ENCODE measurements around the gene ADAMTS12. TPM values are rescaled to one million over a fixed set of nuclear protein-coding genes. Genes with fewer than 3 reads are reported as not detected.
A peak's percentile ranks its signal among the peaks of the same experiment; 100 is the strongest.

ADAMTS12 gene
- total and polyA plus RNA-seq, 2 experiments from 2014 or later, result 9.1 to 17.1 TPM

DNA sequence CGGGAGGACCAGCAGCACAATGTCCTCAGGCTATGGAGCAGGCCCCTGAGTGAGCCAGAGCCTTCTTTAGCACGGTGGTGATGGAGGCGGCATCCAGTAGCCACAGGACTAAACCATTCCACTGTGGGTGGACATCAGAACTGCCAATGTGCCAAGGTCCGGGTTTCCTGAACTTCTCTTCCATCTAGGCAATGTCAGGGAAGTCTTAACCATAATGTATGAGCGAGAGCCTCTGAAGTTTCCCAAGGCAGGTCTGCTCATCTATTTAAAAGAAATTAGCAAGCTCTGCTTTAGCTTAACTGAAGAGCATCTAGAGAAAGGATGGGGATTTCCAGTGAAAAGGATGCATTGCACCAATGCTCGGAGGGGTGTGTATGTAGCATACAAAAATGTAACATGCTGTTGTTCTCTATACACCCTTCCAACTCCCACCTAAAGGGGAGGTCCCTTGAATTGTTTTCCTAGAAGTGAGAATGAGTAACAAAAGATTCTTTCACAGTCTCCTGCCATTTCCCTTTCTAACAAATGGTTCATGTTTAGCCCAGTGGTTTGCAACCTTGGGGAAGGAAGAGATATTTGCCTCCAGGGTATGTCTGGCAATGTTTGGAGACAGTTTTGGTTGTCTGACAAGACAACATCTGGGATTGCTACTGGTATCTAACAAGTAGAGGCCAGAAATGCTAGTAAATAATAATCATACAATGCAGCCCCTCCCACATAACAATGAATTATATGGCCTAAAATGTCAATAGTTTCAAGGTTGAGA, 38.3 kb upstream of the ADAMTS12 start:
- no peak for DNase-seq (ENCODE audit: low spot score)
- Histone ChIP-seq H3F3A (replicated peaks; ENCODE audit: low read depth) (no peaks in the 10 kb centered on the region), H3K4me2 (peak overlapping the region; percentile 30), H3K27me3 (ENCODE audit: insufficient read depth) (no peaks in the 10 kb centered on the region), H3K36me3 (ENCODE audit: insufficient read depth) (no peaks in the 10 kb centered on the region), H4K20me1 (replicated peaks; ENCODE audit: insufficient read depth) (no peaks in the 10 kb centered on the region), H3K79me2 (replicated peaks; ENCODE audit: insufficient read depth) (no peaks in the 10 kb centered on the region), H3K4me1 (ENCODE audit: insufficient read depth) (peaks cover 51% of the 10 kb centered on the region), H3K27ac (ENCODE audit: low read depth) (peak overlapping the region; percentile 73; the same call in 1 of the 2 replicates), H2AFZ (peak overlapping the region; percentile 53; the same call in 1 of the 2 replicates), H3K9me2 (ENCODE audit: insufficient read depth) (peaks cover 13% of the 10 kb centered on the region), H3K4me3 (no peak overlapping the region)
- no peak overlapping the region for H3K4me3 Mint-ChIP-seq
- no peaks in the 10 kb centered on the region for H3K9me3 Mint-ChIP-seq
- no peak for TF ChIP-seq JUNB (IDR thresholded peaks at IDR 0.05; ENCODE audit: unreplicated experiment)
- ATAC-seq, result no peak
- H3K27ac Mint-ChIP-seq, result no peak overlapping the region
- no peaks in the 10 kb centered on the region; the same call in 2 of the 3 replicates for H3K36me3 Mint-ChIP-seq (ENCODE audit: low read depth)
- H3K27me3 Mint-ChIP-seq (ENCODE audit: insufficient read depth, low read depth, poor library complexity), result peaks cover 3% of the 10 kb centered on the region
- peaks cover 44% of the 10 kb centered on the region for H3K4me1 Mint-ChIP-seq

DNA sequence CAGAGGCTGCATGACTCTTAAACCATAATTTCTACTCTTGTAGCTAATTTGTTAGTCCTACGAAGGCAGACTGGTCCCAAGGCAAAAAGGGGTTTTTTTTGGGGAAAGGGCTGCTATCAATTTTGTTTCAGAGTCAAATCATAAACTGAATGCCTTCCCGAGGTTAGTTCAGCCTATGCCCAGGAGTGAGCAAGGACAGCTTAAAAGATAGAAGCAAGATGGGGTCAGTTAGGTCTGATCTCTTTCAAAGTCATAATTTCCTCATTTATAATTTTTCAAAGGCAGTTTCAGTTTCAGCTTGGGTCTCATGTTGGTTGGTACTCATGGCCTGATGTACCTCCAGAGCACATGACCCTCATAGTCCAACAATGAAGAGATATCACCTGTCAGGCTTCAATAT, 36.5 kb upstream of the ADAMTS12 start:
- Mint-ChIP-seq H3K4me1 (peaks cover 40% of the 10 kb centered on the region), H3K27ac (no peak overlapping the region), H3K4me3 (no peak overlapping the region), H3K36me3 (ENCODE audit: low read depth) (no peaks in the 10 kb centered on the region; the same call in 2 of the 3 replicates), H3K9me3 (no peaks in the 10 kb centered on the region), H3K27me3 (ENCODE audit: insufficient read depth, low read depth, poor library complexity) (peaks cover 3% of the 10 kb centered on the region)
- Histone ChIP-seq H3K79me2 (replicated peaks; ENCODE audit: insufficient read depth) (no peaks in the 10 kb centered on the region), H3K27me3 (ENCODE audit: insufficient read depth) (no peaks in the 10 kb centered on the region), H3K4me1 (ENCODE audit: insufficient read depth) (peaks cover 51% of the 10 kb centered on the region), H3K36me3 (ENCODE audit: insufficient read depth) (no peaks in the 10 kb centered on the region), H3F3A (replicated peaks; ENCODE audit: low read depth) (no peaks in the 10 kb centered on the region), H3K27ac (ENCODE audit: low read depth) (no peak overlapping the region; the same call in 1 of the 2 replicates), H3K9me2 (ENCODE audit: insufficient read depth) (peaks cover 19% of the 10 kb centered on the region), H3K4me2 (peak overlapping the region; percentile 64), H3K4me3 (peak overlapping the region; percentile 24; the same call in 1 of the 2 replicates), H2AFZ (peak overlapping the region; percentile 90; the same call in 1 of the 2 replicates), H4K20me1 (replicated peaks; ENCODE audit: insufficient read depth) (no peaks in the 10 kb centered on the region)
- no peak for DNase-seq (ENCODE audit: low spot score)
- ATAC-seq, result no peak
- no peak for TF ChIP-seq EZH2 (IDR thresholded peaks at IDR 0.05; ENCODE audit: low read depth, unreplicated experiment)

DNA sequence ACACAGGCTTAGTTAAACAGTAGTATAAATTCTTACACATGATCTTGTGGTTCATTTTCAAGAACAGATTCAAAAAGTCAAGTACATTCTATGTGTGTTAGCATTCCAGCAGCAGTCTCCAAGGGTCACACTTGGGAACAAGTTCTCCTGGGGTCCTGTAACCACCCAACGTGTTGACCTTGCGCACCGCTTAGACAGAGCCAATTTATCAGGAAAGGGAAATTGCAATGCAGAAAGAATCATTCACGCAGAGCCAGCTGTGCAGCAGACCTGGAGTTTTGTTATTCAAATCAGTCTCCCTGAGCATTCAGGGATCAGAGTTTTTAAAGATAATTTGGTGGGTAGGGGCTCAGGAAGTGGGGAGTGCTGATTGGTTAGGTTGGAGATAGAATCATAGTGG, 35.9 kb upstream of the ADAMTS12 start:
- H3K4me3 ChIP-seq, result peak overlapping the region; percentile 24; the same call in 1 of the 2 replicates
- H3F3A ChIP-seq (replicated peaks; ENCODE audit: low read depth), result no peaks in the 10 kb centered on the region
- TF ChIP-seq STAT1 (IDR thresholded peaks at IDR 0.05; ENCODE audit: unreplicated experiment), result no peak
- TF ChIP-seq, protein P1, sequence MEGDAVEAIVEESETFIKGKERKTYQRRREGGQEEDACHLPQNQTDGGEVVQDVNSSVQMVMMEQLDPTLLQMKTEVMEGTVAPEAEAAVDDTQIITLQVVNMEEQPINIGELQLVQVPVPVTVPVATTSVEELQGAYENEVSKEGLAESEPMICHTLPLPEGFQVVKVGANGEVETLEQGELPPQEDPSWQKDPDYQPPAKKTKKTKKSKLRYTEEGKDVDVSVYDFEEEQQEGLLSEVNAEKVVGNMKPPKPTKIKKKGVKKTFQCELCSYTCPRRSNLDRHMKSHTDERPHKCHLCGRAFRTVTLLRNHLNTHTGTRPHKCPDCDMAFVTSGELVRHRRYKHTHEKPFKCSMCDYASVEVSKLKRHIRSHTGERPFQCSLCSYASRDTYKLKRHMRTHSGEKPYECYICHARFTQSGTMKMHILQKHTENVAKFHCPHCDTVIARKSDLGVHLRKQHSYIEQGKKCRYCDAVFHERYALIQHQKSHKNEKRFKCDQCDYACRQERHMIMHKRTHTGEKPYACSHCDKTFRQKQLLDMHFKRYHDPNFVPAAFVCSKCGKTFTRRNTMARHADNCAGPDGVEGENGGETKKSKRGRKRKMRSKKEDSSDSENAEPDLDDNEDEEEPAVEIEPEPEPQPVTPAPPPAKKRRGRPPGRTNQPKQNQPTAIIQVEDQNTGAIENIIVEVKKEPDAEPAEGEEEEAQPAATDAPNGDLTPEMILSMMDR (conservative IDR thresholded peaks at IDR 0.05; ENCODE audit: low read depth in 2 of 2), result no peak
- TF ChIP-seq, protein P2, sequence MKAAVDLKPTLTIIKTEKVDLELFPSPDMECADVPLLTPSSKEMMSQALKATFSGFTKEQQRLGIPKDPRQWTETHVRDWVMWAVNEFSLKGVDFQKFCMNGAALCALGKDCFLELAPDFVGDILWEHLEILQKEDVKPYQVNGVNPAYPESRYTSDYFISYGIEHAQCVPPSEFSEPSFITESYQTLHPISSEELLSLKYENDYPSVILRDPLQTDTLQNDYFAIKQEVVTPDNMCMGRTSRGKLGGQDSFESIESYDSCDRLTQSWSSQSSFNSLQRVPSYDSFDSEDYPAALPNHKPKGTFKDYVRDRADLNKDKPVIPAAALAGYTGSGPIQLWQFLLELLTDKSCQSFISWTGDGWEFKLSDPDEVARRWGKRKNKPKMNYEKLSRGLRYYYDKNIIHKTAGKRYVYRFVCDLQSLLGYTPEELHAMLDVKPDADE (IDR thresholded peaks at IDR 0.05), result no peak
- Mint-ChIP-seq H3K36me3 (ENCODE audit: low read depth) (no peaks in the 10 kb centered on the region; the same call in 2 of the 3 replicates), H3K4me1 (peaks cover 40% of the 10 kb centered on the region), H3K9me3 (no peaks in the 10 kb centered on the region), H3K27me3 (ENCODE audit: insufficient read depth, low read depth, poor library complexity) (peaks cover 3% of the 10 kb centered on the region), H3K4me3 (no peak overlapping the region; the same call in 2 of the 3 replicates), H3K27ac (0 out of 2 replicates have a peak overlapping the region, but pooled peaks have one; percentile 20)
- H3K79me2 ChIP-seq (replicated peaks; ENCODE audit: insufficient read depth), result no peaks in the 10 kb centered on the region
- H3K27me3 ChIP-seq (ENCODE audit: insufficient read depth), result no peaks in the 10 kb centered on the region
- peak overlapping the region; percentile 90 for H2AFZ ChIP-seq
- peak; percentile 48 for ATAC-seq
- H3K36me3 ChIP-seq (ENCODE audit: insufficient read depth), result no peaks in the 10 kb centered on the region
- no peak for DNase-seq (ENCODE audit: low spot score)
- peaks cover 51% of the 10 kb centered on the region for H3K4me1 ChIP-seq (ENCODE audit: insufficient read depth)
- peaks cover 19% of the 10 kb centered on the region for H3K9me2 ChIP-seq (ENCODE audit: insufficient read depth)
- no peak overlapping the region for H3K27ac ChIP-seq (ENCODE audit: low read depth)
- H4K20me1 ChIP-seq (replicated peaks; ENCODE audit: insufficient read depth), result no peaks in the 10 kb centered on the region
- H3K4me2 ChIP-seq, result peak overlapping the region; percentile 64

Data from GM23338 (cell line).